Sigmoid colon (tissue), 7 donors: ENCODE results near the gene CDK11B. TPM values are rescaled to one million over a fixed set of nuclear protein-coding genes. Genes with fewer than 3 reads are reported as not detected.
A peak's percentile ranks its signal among the peaks of the same experiment; 100 is the strongest.

ENCODE experiments used
- DNase-seq: peaks from one replicate; pipeline ENCODE4 v3.0.0-alpha.2; 2019
- H3K27ac ChIP-seq, 4 donors: fragments of 200-600 bp; sonication (generic); one replicate each; pipeline ENCODE4 v1.5.1; 2016 to 2019; ENCODE audit warnings: mild to moderate bottlenecking in 1 of 4
- H3K27me3 ChIP-seq, 3 donors: fragments of 200-600 bp; sonication (generic); one replicate each; pipeline ENCODE4 v1.5.1; 2019; ENCODE audit warnings: mild to moderate bottlenecking in 1 of 3
- H3K36me3 ChIP-seq, 4 donors: fragments of 200-600 bp; sonication (generic); one replicate each; pipeline ENCODE4 v1.5.1; 2016 to 2019
- H3K4me1 ChIP-seq, 4 donors: fragments of 200-600 bp; sonication (generic); one replicate each; pipeline ENCODE4 v1.5.1; 2017 to 2019
- H3K4me3 ChIP-seq, 4 donors: fragments of 200-600 bp; sonication (generic); one replicate each; pipeline ENCODE4 v1.5.1; 2017 to 2019; ENCODE audit warnings: mild to moderate bottlenecking in 2 of 4, moderate library complexity in 1 of 4
- H3K9me3 ChIP-seq, 4 donors: fragments of 200-600 bp in 3 of 4; sonication (generic) in 3 of 4; one replicate each; pipeline versions ENCODE4 v1.5.1 to v1.6.1; 2013 to 2019
- CTCF ChIP-seq, 4 experiments: fragments of 450-650 bp in 3 of 4; fragments of 200-600 bp in 1 of 4; IDR thresholded peaks; one replicate each; pipeline ENCODE4 v1.5.1; 2016 to 2019; ENCODE audit warnings: antibody characterized with exemption in 4 of 4, mild to moderate bottlenecking in 3 of 4, moderate library complexity in 2 of 4
- EP300 ChIP-seq, 4 donors: sonication (generic); formaldehyde crosslinking; IDR thresholded peaks; one replicate each; pipeline ENCODE4 v1.6.1; 2017; ENCODE audit warnings: antibody characterized with exemption in 4 of 4
- POLR2A ChIP-seq, 2 donors: fragments of 450-650 bp; IDR thresholded peaks; one replicate each; pipeline ENCODE4 v1.6.1; 2016; ENCODE audit warnings: antibody characterized with exemption in 2 of 2, mild to moderate bottlenecking in 2 of 2, moderate library complexity in 2 of 2
- POLR2AphosphoS5 ChIP-seq, 4 donors: sonication (generic); formaldehyde crosslinking; IDR thresholded peaks; one replicate each; pipeline ENCODE4 v1.6.1; 2017; ENCODE audit warnings: antibody characterized with exemption in 4 of 4
- WGBS, 2 donors: extraction: QIAGEN DNeasy Blood & Tissue Kit; methylation state at CpG; one replicate each; pipeline ENCODE4 v1.1.7; 2013; 5-methylcytosine and 5-hydroxymethylcytosine counted together
- intact Hi-C: fragments of 100-400 bp; cut with DNase I; formaldehyde crosslinking; loops from one replicate; pipeline ENCODE4 v1.15.1; 2023
- polyA plus RNA-seq, 3 donors: library from polyadenylated mRNA; stranded (reverse); fragments of 200-250 nt; gene quantifications; one replicate each; pipeline ENCODE4 v1.2.3, GENCODE V29; 2013
- total RNA-seq, 4 donors: library from RNA; depleted of rRNA; stranded (reverse); fragments of >200 nt; gene quantifications; one replicate each; pipeline ENCODE4 v1.1.0, GENCODE V29; 2016
- donor health status: healthy with polysubstance abuse.
- donor health status: Bipolar disorder and iron deficiency.
- donor health status: healthy.

Gene CDK11B
- total and polyA plus RNA-seq, 7 donors, result 23.9 to 51.0 (median 30.5) TPM

- H3K4me1 ChIP-seq, result peaks cover 0 to 37% (median 27%) of the 10 kb centered on the region in 4 donors
- no peaks in the 10 kb centered on the region for H3K9me3 ChIP-seq
- H3K27ac ChIP-seq, result no peak overlapping the region
- intact Hi-C loops, result no loop called here
- peaks cover 0 to 18% (median 3%) of the 10 kb centered on the region in 4 donors for H3K36me3 ChIP-seq
- WGBS, 2 donors, result 94 to 97% methylated on average over 9 of the region's 9 CpGs
- H3K27me3 ChIP-seq, result no peaks in the 10 kb centered on the region
- DNase-seq, result no peak
- H3K4me3 ChIP-seq, result no peak overlapping the region
- TF ChIP-seq CTCF (IDR thresholded peaks at IDR 0.05), result no peak
- no peak for TF ChIP-seq POLR2A (IDR thresholded peaks at IDR 0.05)
These were observed 40.3 kb downstream of the CDK11B start for GRCh38 chr1:1618396-1619068.

GRCh38 chr1:1617925-1618324 is 40.9 kb downstream of the CDK11B start:
- 93% methylated on average over 6 of the region's 6 CpGs for WGBS, 2 donors
- H3K27ac ChIP-seq, result no peak overlapping the region
- intact Hi-C loops, result no loop called here
- H3K4me1 ChIP-seq, result peaks cover 0 to 37% (median 30%) of the 10 kb centered on the region in 4 donors
- no peaks in the 10 kb centered on the region for H3K27me3 ChIP-seq
- DNase-seq, result no peak
- H3K36me3 ChIP-seq, result peaks cover 0 to 18% (median 3%) of the 10 kb centered on the region in 4 donors
- TF ChIP-seq POLR2AphosphoS5 (IDR thresholded peaks at IDR 0.05), result no peak
- no peak for TF ChIP-seq POLR2A (IDR thresholded peaks at IDR 0.05)
- TF ChIP-seq CTCF (IDR thresholded peaks at IDR 0.05), result no peak
- no peak for TF ChIP-seq EP300 (IDR thresholded peaks at IDR 0.05)
- H3K9me3 ChIP-seq, result no peaks in the 10 kb centered on the region
- H3K4me3 ChIP-seq, result no peak overlapping the region

- 93 to 96% methylated on average over 11 of the region's 11 CpGs for WGBS, 2 donors
- peaks cover 0 to 37% (median 30%) of the 10 kb centered on the region in 4 donors for H3K4me1 ChIP-seq
- no peak for TF ChIP-seq POLR2AphosphoS5 (IDR thresholded peaks at IDR 0.05)
- no peak for TF ChIP-seq POLR2A (IDR thresholded peaks at IDR 0.05)
- no peak for TF ChIP-seq CTCF (IDR thresholded peaks at IDR 0.05)
- TF ChIP-seq EP300 (IDR thresholded peaks at IDR 0.05), result no peak
These were observed 41.3 kb downstream of the CDK11B start for GRCh38 chr1:1617516-1617915.

GRCh38 chr1:1616838-1617237 is 42.0 kb downstream of the CDK11B start:
- intact Hi-C loops, result no loop called here
- DNase-seq, result no peak
- peaks cover 0 to 37% (median 30%) of the 10 kb centered on the region in 4 donors for H3K4me1 ChIP-seq

More at GRCh38 chr1:1617516-1617915, 41.3 kb downstream of the CDK11B start:
- Histone ChIP-seq H3K9me3 (no peaks in the 10 kb centered on the region), H3K36me3 (peaks cover 0 to 18% (median 3%) of the 10 kb centered on the region in 4 donors), H3K27me3 (no peaks in the 10 kb centered on the region), H3K4me3 (no peak overlapping the region), H3K27ac (no peak overlapping the region)
- no peak for DNase-seq
- intact Hi-C loops, result no loop called here

More at GRCh38 chr1:1616838-1617237, 42.0 kb downstream of the CDK11B start:
- Histone ChIP-seq H3K4me3 (peak overlapping the region; percentile 72 to 99 (median 98)), H3K36me3 (peaks cover 0 to 18% (median 3%) of the 10 kb centered on the region in 4 donors), H3K9me3 (no peaks in the 10 kb centered on the region), H3K27me3 (no peaks in the 10 kb centered on the region), H3K27ac (peak overlapping the region in 3 of 4 donors; percentile 100)
- TF ChIP-seq POLR2A (IDR thresholded peaks at IDR 0.05) (no peak), POLR2AphosphoS5 (IDR thresholded peaks at IDR 0.05) (no peak), EP300 (IDR thresholded peaks at IDR 0.05) (no peak), CTCF (IDR thresholded peaks at IDR 0.05) (no peak)
- 55 to 85% methylated on average over 19 of the region's 19 CpGs for WGBS, 2 donors
